Activated CD4-positive, CD25-positive, alpha-beta regulatory T cell treated with anti-CD3 and anti-CD28 coated beads, Interleukin-2, amount 50 U/mL, for 16 hours (primary cell): Measurements from ENCODE around the gene CD2.
"Not testable (repeated sequence)": the region's sequence is repeated elsewhere in the genome, so short reads cannot be mapped to it uniquely, and the experiment has no call there.

Source experiments
- DNase-seq: peaks from one replicate; pipeline ENCODE4 v3.0.0-alpha.2; 2020; ENCODE audit warnings: low read depth, low spot score

CD2 gene

DNA sequence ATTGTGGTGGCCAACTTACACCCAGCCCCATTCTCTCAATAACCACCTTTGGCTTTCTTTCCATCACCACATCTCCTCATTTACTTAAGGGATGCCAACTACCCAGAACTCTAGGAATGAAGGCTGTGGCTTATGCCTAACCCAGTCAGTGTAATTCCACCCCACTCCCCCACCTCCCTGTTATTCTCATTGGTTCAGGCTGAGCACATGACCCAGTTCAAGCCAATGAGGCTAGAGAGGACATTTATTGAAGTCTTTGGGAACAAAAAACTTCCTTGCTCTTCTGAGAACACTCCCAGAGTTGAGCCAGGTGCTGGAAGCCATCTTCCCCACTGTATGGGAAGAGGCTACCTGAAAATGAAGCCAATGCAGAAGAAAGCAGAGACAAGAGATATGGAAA, 22.8 kb upstream of the CD2 start:
- no peak for DNase-seq

DNA sequence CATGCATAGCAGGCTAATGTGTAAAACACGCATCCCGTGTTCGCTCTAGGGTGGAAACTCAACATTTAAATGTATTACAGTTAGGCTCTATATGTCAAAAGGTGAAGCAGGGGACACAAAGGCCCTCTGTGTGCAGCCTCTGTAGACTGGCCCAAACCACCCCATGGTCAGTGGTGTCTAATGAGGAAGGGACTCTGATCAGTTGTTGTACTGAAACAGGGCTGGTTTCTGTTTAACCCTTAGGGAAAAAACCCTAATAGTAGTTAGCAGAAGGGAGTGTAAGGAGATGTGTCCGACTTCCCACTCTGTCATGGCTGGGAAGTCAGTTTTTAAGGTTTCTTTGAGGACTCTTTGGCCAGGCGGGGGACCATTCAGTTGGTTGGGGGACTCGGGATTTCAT, 21.5 kb upstream of the CD2 start:
- no peak for DNase-seq

DNA sequence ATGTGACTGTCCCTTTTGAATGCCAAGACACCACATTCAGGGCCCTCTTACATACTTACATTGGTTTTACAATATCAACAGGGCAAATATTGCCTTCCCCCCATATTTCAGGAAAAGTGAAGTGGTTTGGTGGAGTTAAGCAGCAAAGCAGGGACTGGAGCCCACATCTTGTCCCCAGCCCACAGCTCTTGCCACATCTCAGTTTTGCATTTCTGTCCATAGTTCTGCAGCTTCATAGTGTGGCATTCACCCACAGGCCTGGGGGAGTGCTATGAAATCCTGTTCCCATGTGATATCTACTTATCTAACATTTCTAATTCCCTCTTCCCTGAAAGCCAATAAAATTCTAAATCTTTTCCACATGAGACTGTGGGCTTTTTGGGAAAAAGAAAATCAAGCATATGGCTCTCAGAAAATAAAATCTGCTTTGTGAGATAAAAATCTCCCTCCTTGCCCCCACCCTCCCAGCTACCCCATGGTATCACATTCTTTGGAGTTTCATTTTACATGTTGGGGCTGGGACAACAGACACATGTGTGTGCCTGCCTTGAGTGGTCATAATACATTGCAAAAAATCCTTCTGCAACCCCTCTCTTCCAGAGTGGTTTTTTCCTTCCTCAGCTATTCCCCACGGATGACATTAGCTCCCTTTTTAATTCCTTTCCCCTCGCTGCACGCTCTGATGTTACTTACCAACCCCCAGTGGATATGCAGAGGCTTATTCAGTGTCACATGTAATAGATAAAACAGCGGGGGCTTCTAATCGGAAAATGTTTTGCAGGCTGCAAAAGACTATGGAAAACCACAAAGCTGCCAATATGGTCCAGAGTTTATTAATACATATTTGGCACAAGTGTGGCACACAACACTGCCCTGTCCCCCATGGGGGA, 20.5 kb upstream of the CD2 start:
- DNase-seq, result no peak

DNA sequence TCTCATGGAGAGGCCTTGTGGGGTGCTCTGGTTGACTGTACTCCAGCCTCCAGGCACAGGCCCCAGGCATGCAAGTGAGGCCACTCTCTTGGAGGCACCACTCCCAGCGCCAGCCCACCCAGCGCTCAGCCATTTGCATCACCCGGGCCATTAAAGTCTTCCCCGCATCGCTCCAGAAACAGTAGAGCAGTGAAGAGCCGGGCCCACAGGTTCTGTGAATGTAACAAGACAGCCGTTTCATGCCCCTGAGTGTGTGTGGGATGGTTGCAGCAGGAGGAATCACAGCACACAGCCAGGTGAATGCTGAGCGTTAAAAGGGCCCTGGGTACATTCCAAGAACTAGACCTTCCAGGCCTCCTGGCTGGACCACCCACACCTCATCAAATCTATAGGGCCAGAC, 19.0 kb upstream of the CD2 start:
- DNase-seq, result no peak

DNA sequence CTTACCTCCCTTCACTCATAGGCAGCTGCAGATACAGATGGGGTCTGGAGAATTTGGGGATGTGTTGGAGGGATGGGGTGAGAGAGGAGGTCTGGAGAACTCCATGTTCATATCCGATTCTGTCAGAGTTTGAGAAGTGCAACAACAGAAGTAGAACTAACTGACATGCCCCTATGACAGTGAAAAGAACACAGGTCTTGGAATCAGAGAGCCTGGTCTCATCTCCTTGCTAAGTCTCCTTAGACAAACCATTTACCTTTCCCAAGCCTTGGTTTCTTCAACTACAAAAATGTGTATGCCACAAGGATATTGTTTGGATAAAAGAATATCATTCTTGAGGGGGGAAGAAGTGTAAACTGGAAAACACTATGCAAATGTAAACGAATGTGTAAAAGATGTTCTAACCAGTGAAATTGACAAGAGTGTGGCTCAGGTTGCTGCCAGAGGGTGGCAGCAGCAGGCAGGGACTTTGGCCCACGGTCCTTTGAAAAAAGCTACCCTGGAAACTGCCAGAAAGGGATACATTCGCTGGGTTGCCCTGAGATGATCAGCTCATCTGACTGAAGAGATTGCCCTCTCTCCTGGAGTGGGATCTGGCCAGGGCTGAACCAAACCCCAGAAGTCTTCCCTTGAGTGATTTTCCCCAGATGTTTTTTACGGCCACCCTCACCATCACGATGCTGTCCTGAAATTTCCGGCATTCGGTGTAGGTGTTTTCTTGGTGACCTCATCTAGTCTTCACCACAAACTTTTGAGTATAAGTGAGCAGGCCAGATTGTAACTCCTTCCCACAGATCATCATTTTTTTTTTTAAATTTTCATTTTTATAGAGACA, 17.0 kb upstream of the CD2 start:
- DNase-seq, result peak; percentile 57

DNA sequence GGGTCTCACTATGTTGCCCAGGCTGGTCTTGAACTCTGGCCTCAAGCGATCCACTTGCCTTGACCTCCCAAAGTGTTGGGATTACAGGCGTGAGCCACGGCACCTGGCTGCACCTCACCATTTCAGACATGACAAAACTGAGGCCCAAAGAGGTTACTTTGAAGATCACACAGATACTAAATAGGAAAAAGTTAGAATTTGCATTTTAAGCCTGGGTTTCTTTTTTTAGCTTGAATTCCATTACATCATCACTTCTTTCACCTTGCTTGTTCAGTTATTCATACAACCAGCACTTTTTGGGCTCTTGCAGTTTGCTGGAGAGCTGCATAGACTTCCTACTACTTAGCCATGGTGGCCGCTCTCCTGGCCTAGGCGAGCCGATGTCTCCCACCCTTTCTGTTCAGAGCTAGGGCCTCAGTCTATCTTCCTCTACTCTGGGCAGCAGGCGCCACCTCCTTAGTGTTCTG, 16.3 kb upstream of the CD2 start:
- DNase-seq, result no peak

DNA sequence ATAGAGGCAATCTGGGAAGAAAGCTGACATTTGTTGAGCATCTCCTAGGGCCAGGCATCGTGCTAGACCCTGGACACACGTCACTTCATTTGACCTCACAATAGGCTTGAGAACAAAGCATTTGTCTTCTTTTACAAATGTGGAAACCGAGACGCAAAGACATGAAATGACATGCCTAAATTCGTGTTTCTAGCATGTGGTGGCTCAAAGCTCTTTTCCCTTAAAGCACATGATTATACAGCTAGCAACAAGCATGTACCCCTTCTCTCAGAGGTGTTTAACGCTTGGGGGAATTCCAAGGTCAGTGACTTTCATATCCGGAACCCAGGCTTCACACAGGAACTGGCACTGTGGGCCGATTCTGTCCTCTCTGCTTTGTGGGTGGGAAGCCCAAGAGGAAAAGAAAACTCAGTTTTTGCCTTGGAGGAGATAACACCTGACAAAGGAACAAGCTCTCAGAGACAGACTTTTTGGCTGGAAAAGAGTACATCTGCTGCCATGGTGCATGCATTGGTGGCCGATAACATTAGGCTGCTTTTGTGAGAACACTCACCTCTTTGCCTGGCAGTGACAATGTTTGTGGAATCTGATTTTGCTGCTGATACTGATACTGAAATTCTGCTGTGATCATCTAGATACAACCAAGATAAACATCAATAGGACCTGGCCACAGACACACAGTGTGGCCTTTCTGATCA, 15.4 kb upstream of the CD2 start:
- peak; percentile 40 for DNase-seq

DNA sequence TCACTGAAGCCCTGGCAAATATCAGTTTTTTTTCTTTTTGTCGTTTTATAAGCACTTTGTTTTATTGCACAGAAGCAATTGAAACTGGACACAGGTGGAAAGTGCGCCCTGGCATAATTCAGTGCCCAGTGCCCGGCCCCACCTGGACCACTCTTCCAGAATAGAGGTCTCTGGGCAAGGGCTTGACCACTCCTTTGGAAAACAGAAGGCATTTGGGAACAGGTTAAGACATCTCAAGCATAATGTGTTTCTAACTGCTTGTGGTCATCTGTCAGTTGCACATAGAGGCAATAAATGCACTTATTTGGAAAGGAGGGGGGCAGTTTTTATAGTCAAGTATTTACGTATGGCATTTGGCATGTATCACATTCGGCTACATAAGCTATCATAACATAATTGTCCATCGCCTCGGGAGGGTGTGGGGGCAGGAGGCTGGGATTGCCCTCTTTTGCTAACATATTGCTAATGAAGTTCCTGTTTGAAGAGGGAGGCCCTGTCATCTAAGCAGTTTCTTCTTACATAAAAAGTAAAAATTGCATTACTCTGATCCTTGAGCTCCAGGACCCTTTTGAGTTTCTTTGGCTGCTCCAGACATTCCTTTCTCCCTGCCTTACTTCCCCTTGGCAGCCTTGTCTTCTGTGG, 14.7 kb upstream of the CD2 start:
- DNase-seq, result no peak

DNA sequence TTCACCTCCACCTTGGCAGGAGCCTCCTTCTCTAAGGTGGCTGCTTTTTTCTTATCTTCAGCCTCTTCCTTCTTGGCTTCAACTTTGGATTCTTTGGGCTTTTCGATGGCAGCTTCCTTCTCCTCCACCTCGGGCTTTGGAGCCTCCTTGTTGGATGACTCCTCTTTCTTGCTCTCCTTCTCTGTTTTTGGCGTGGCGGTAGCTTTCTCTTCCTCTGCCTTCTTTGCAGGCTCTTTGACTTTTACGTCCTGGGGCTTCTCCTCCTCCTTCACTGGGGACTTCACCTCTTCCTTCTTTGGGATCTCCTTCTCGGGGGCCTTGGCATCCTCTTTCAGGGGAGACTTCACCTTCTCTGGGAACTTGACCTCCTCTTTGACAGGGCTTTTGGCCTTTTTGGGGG, 13.9 kb upstream of the CD2 start:
- no peak for DNase-seq

DNA sequence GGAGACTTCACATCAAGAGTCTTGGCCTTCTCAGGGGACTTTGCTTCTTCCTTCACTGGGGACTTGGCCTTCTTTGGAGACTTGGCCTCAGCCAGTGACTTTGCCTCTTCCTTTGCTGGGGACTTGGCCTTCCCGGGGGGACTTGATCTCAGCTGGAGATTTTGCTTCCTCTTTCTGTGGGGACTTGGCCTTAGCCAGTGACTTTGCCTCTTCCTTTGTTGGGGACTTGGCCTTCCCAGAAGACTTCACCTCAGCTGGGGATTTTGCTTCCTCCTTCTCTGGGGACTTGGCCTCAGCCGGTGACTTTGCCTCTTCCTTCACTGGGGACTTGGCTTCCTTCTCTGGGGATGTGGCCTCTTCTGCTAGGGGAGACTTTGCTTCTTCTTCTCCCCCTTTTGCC, 13.5 kb upstream of the CD2 start:
- DNase-seq, result no peak

DNA sequence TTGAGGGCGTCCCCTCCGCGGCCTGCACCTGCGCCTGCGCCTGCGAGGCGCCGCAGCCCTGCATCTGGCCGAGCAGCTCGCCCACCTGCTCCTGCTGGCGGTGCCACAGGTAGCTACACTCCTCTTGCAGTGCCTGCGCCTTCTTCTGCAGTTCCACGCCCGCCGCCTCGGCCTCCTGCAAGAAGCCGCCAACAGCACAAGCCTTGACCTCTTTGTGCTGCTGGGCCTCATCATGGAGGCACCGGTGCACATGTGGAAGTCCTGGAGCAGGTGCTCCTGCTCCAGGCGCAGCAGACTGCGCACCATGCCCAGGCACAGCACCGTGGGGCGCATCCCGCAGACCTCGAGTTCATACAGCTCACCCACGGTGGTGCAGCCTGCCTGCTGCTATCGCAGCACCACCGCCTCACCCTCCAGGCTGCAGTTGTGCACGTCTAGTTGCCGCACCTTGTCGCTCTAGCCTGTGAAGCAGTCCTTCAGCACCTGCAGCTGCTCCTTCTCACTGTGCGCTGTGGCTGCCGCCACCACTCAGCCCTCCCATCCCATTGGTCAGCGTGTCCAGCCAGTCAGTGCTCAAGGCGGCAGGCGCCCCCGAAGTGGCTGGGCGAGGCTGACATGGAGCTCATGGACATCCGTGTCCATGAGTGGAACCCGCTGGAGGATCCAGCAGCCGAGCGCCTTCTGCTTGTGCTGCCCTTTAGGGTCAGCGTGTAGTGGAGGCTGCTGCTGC, 12.2 kb upstream of the CD2 start:
- DNase-seq, result no peak

DNA sequence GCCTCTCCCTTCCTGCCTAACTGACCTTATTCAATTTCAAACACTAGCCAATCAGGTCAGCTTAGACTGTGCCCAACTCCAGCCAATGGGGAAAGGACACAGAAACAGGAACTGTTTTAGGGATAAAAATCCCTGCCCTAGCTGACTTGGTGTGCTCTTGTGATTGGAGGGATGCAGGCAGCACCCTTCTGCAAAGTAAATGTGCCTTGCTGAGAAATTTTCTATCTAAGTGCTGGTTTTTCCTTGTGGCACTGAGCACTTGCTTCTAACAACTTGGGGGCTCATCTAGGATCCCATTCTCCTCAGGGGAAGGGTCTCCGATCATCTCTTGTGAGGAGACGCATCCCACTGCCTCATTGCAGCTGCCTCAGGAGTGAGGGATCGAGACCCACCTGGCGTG, 10.7 kb upstream of the CD2 start:
- no peak for DNase-seq

DNA sequence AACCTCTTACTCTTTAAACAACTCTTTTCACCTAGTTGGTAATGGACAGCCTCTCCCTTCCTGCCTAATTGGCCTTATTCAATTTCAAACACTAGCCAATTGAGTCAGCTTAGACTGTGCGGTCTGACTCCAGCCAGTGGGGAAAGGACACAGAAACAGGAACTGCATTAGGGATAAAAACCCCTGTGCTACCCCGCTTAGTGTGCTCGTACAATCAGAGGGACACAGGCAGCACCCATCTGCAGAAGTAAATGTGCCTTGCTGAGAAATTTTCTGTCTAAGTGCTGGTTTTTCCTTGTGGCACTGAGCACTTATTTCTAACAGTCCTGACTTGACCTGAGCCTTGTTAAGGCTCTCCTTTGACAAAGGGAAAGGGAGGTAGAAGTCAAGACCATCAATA, 6.0 kb upstream of the CD2 start:
- DNase-seq, result no peak

DNA sequence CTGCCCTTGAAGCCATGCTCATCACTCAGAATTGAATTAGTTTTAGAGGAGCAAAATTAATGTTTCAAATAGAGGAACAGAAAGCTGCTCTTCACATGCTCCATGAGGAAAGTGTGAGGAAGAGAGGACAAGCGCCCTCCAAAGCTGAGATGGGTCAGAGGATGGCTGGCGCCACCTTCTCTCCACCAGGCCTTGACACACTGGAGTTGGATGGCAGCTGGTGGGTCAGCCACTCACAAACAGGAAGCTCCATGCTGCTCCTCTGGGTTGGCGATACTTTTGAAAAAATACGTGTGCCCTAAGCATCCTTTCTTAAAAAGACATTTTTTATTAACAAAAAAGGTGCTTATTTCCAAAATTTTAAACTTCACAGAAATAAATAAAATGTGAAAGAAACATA, 3.1 kb upstream of the CD2 start:
- DNase-seq, result no peak

DNA sequence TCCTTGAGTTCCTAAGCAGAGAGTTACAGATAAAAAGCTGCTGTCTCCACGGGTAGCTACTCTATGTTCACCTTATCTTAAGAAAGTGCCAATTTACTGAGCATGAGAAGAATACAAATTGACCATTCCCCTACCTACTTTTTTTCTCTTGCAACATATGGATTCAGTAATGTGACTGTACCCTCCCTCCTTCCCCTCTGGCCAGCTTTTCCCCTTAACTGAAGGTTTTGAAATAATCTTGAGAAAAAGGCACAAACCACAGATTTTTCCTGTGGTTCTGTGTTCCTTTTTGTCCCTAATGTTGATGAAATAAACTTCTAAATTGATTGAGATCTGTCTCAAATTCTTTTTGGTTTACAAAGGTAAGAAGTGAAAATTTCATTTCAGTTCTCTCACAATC, 2.6 kb upstream of the CD2 start:
- DNase-seq, result no peak

DNA sequence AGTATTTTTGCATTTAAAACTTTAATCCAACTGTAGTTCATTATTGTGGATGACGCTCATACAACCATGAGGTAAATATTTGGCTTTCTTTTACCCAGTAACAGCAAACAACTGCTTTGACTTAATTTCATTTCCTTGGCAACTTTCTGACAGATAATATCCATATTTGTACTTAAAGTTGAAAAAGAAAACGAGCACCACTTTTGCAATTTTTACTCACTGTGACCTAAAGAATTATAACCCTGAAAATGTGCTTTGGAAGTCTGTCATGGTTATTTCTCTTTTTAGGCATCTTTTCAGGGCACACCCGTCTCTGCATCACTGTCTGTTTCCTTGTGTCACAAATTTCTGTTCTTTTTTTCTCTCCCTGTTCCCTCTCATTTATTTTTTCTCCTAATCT, 918 bp upstream of the CD2 start:
- DNase-seq, result no peak

DNA sequence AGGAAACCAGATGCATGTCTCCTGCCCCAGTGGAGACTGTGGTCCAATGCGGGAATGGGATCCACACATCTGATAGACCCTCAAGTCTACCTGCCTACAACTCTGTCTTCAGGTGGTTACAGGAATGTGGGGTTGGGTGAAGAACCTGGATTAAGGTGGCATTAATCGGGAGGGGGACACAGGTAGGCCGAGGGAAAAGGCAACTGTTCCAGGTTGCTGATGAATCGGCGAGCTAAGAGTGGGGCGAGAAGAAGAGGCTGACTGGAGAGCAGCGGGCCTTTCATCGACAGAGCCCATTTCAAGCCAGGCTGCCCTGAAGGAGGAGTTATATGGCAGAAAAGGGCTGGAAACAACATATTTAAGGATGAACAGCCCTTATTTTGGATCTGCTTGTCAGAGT, 836 bp downstream of the CD2 start:
- no peak for DNase-seq

DNA sequence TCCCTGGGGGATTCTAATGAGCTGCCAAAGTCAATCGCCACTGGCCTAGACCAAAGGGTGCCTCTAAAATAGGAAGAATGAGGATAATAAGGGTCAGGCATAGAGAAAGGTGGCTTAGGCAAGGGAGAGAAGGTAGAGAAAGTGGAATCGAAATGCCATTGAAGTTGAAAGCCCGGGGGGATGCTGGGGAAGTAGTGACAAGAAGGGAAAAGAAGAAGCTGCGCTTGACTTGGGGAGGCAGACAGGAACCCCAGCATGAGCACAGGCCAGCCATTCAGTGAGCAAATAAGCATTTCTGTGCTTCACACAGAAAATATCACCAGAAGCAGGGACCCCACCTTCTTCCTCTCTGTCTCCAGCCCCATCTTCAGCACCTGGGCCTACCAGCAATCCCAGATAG, 1.5 kb downstream of the CD2 start:
- DNase-seq, result no peak

DNA sequence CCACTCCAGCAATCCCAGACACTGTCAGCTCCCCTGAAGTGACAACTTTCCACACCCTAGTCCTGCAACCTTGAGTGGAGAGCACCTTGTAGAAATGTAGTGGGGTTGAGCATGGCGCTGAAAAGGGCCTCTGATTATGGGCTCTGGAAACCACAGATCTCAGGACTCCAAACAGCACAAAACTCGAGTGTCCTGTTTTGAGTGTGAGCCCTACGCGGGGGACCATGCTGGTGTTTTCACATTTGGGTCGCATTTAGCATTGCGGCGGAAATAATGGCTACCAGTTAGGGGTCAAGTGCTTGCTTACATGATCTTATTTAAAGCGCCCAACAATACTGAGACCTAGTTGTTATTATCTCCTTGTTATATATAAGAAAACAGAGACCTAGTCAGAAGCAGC, 1.9 kb downstream of the CD2 start:
- not testable (repeated sequence) for DNase-seq

DNA sequence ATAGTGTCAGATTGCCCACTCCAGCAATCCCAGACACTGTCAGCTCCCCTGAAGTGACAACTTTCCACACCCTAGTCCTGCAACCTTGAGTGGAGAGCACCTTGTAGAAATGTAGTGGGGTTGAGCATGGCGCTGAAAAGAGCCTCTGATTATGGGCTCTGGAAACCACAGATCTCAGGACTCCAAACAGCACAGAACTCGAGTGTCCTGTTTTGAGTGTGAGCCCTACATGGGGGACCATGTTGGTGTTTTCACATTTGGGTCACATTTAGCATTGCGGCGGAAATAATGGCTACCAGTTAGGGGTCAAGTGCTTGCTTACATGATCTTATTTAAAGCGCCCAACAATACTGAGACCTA, 4.2 kb downstream of the CD2 start:
- not testable (repeated sequence) for DNase-seq

DNA sequence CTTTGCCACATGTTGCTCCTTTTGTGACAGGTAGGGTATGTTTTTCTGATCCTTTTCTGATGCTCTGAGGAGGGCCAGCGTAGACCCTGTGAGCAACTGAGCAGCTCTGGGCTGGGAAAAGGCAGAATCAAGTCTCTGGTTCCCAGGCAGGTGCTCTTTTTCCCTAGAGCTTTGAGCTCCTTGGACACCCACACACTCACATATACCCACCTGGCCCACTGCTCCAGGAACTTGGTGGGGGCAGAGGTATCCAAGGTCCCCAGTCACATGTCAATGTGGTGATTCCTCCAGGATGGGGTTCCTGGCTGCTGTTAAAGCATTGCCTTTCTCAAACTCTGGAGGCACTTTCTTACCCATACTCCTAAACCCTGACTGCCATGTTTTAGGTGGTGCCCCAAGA, 5.4 kb downstream of the CD2 start:
- DNase-seq, result no peak
